ENCODE measurements around the gene KCNMA1. TPM values are rescaled to one million over a fixed set of nuclear protein-coding genes. Genes with fewer than 3 reads are reported as not detected.

KCNMA1 gene
- total RNA-seq, 1 experiment from 2014 or later: 1.8 TPM

DNA sequence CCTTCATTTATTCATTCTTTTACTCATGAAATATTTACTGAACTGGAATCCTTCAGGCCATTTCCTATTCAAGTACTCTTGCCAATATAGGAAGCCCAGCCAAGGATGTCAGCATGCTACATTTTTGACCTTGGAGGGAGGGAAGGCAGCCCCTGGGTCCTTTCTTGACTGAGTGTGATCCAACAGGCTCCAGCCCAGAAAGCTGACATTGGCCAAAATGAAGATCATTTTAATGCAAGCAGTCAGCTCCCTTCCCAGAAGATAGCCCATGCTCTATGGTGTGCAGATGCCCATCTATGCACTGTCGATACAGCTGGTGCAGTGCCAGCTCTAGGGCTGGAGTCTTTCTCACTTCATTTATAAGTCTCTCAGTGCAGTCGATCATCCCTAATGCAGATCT lies 646.0 kb downstream of the KCNMA1 start:
- Histone ChIP-seq H3K36me3 (no peaks in the 10 kb centered on the region), H3K4me3 (no peak overlapping the region), H3K27me3 (replicated peaks) (no peaks in the 10 kb centered on the region), H3K27ac (no peak overlapping the region), H3K9me3 (replicated peaks) (no peaks in the 10 kb centered on the region), H3K4me1 (replicated peaks) (no peaks in the 10 kb centered on the region)
- DNase-seq (ENCODE audit: low read depth in 1 of 2, low spot score in 2 of 2): no peak

DNA sequence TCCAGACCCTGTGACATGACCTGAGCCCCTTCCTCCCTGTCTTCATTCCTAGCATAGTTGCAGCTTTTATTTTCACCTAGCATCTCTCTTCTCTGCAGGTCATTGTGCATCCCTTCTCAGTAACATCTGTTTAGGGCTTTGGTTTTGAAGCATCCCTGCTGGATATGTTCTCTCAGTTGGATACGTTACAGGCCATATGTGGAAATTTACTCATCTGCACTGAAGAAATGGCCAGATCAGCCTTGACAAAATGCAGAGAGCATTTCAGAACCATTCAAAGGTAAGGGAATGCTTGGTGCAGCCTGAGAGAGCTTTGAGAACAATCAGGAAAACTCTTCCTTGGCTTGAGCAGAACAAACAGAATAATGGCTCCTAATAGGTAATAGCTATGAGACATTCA lies 647.0 kb downstream of the KCNMA1 start:
- no peaks in the 10 kb centered on the region for H3K9me3 ChIP-seq (replicated peaks)
- H3K27ac ChIP-seq: no peak overlapping the region
- no peaks in the 10 kb centered on the region for H3K36me3 ChIP-seq
- H3K27me3 ChIP-seq (replicated peaks): no peaks in the 10 kb centered on the region
- DNase-seq (ENCODE audit: low read depth in 1 of 2, low spot score in 2 of 2): no peak
- H3K4me3 ChIP-seq: no peak overlapping the region
- no peaks in the 10 kb centered on the region for H3K4me1 ChIP-seq (replicated peaks)

DNA sequence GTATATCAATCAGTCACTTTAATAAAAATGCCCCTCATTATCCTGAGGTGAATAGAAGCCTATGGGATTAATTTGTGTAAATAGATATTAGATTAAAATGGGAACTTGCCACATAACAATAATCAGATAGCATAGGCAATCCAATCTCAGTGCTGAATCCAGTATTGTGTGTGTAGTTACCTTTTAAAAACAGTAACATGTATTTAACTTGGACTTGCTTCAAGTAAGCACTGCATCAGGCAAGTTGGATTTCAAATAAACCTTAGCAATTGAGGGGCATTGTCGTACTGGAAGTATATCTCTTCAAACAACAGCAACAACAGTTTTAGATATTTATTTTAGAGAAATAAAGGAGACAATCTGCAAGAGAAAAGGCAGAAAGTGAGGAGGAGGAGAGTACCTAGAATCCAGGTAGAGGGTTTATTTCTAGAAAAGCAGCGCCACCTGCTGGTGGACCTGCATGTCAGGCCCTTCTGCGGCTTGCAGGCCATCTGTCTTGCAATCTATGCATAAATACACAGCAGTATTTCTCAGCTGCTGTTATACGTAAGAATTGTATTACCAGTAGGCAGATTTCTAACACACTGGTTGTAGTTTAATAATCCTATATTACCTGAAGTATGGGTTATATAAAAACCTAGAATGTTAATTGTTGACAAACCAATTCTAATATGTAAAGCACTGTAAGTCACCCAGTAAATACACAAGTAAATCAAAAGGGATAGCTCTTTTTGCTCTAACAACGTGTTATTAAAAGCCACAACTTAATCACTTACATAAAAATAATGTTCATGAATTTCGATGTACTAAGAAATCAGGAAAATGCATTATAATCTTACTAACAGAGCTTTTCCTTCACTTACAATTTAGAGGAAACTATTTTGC lies 652.8 kb downstream of the KCNMA1 start:
- Histone ChIP-seq H3K9me3 (replicated peaks) (no peaks in the 10 kb centered on the region), H3K27ac (no peak overlapping the region)

DNA sequence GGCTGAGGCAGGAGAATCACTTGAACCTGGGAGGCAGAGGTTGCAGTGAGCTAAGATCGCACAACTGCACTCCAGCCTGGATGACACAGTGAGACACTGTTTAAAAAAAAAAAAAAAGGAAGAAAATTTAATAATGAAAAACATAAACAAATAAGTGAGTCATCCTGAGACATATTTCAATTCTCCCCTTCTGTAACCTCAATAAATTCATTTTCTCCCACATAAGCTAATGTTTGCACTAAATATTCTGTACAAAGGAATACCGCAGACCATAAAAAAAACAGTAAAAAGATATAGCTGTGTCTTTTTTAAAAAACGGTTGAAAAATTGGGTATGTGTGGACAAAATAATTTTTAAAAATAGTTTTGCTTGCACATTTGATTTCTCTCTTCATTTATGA lies 654.0 kb downstream of the KCNMA1 start:
- Histone ChIP-seq H3K27ac (no peak overlapping the region), H3K4me1 (replicated peaks) (no peaks in the 10 kb centered on the region), H3K9me3 (replicated peaks) (no peaks in the 10 kb centered on the region), H3K4me3 (no peak overlapping the region), H3K27me3 (replicated peaks) (peaks cover 3% of the 10 kb centered on the region; the same call in 1 of the 2 replicates), H3K36me3 (no peaks in the 10 kb centered on the region)
- DNase-seq (ENCODE audit: low read depth in 1 of 2, low spot score in 2 of 2): no peak

More for the DNA sequence above, 652.8 kb downstream of the KCNMA1 start:
- H3K36me3 ChIP-seq: no peaks in the 10 kb centered on the region
- H3K4me1 ChIP-seq (replicated peaks): no peaks in the 10 kb centered on the region
- H3K4me3 ChIP-seq: no peak overlapping the region
- H3K27me3 ChIP-seq (replicated peaks): peaks cover 3% of the 10 kb centered on the region; the same call in 1 of the 2 replicates
- peak; percentile 52 to 55 for DNase-seq (ENCODE audit: low read depth in 1 of 2, low spot score in 2 of 2)

DNA sequence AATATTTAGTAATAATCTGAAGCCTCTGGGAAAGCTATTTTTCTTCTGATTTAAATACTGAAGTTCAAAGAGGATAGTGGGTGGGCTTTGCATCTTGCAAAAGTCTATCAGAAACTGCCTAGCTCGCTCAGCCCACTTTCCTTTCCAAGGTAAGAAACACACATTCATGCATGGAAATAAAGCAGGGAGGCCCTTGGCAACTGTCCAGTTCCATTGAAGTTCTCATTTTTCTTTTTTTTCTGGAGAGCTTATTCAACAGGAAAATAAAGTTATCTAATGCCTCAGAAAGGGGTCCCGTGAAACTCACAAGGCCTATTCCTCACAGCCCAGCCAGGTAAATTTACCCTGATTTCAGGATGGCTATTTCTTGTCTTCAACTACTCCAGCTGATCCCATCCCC lies 654.9 kb downstream of the KCNMA1 start:
- peaks cover 3% of the 10 kb centered on the region; the same call in 1 of the 2 replicates for H3K27me3 ChIP-seq (replicated peaks)
- no peaks in the 10 kb centered on the region for H3K9me3 ChIP-seq (replicated peaks)
- DNase-seq (ENCODE audit: low read depth in 1 of 2, low spot score in 2 of 2): no peak
- H3K4me1 ChIP-seq (replicated peaks): no peaks in the 10 kb centered on the region
- no peak overlapping the region for H3K4me3 ChIP-seq
- no peaks in the 10 kb centered on the region for H3K36me3 ChIP-seq
- no peak overlapping the region for H3K27ac ChIP-seq

DNA sequence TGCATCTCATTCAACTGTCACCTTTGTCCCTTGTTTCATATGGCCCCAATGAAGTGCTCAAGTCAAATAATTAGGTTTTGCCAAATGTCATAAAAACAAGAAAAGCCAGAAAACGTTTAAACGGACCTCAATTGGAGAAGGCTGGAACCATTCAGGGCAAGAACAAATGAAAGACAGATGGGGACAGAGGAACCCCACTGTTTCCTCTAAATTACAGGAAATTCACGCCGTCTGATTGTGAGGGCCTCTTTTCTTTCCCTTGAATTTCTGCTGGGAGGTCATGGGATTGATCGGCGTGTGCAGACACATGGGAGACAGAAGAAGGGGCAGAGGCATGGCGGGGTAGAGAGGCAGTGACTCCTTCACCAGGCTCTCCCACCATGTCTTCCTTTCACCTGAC lies 656.4 kb downstream of the KCNMA1 start:
- Histone ChIP-seq H3K4me1 (replicated peaks) (no peaks in the 10 kb centered on the region), H3K9me3 (replicated peaks) (no peaks in the 10 kb centered on the region), H3K27me3 (replicated peaks) (peaks cover 3% of the 10 kb centered on the region; the same call in 1 of the 2 replicates), H3K4me3 (no peak overlapping the region), H3K36me3 (no peaks in the 10 kb centered on the region), H3K27ac (no peak overlapping the region)
- no peak for DNase-seq (ENCODE audit: low read depth in 1 of 2, low spot score in 2 of 2)

DNA sequence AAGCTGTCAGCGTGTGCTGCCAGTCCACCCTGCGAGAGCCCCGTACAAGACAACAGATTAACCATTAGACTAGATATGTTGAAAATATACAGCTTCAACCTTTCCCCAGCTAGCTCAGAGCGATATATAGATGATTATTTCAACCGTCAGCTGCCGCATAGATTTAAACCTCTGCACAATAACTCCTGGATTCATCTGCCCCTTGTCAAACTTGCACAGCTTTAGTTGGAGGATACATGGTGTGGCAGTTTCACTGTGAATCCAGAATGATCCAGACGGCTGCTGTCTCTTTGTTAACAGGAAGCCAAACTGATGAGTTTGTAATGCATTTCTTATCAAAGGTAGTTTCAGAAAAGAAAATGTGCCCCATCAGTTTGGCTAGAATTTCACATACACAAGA lies 659.7 kb downstream of the KCNMA1 start:
- H3K4me1 ChIP-seq (replicated peaks): no peaks in the 10 kb centered on the region
- no peaks in the 10 kb centered on the region for H3K9me3 ChIP-seq (replicated peaks)
- H3K4me3 ChIP-seq: no peak overlapping the region
- DNase-seq (ENCODE audit: low read depth in 1 of 2, low spot score in 2 of 2): no peak
- H3K36me3 ChIP-seq: no peaks in the 10 kb centered on the region
- H3K27me3 ChIP-seq (replicated peaks): no peaks in the 10 kb centered on the region
- H3K27ac ChIP-seq: no peak overlapping the region

DNA sequence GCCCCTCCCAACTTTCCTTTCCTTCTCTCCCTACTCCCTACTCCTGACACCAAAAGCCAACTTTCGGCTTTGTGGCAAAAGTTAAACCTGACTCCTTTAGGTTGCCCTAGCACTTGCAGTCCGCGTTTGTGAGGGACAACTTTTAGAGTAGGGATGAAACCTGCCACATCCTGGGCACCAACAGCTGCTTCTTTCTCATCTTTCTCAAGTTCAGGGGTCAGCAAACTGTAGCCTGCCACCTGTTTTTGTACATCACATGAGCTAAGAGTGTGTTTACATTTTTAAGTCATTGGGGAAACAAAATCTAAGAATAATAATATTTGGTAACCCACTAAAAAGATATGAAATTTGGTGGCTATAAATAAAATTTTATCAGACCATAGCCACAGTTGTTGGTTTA lies 660.6 kb downstream of the KCNMA1 start:
- Histone ChIP-seq H3K4me3 (no peak overlapping the region), H3K36me3 (no peaks in the 10 kb centered on the region), H3K27me3 (replicated peaks) (0 out of 2 replicates have a peak, but pooled peaks cover 2% of the 10 kb centered on the region), H3K27ac (no peak overlapping the region), H3K4me1 (replicated peaks) (no peaks in the 10 kb centered on the region), H3K9me3 (replicated peaks) (no peaks in the 10 kb centered on the region)
- DNase-seq (ENCODE audit: low read depth in 1 of 2, low spot score in 2 of 2): no peak

- no peak for DNase-seq (ENCODE audit: low read depth in 1 of 2, low spot score in 2 of 2)
- H3K27ac ChIP-seq: no peak overlapping the region
- H3K36me3 ChIP-seq: no peaks in the 10 kb centered on the region
- H3K27me3 ChIP-seq (replicated peaks): 0 out of 2 replicates have a peak, but pooled peaks cover 2% of the 10 kb centered on the region
- no peak overlapping the region for H3K4me3 ChIP-seq
- no peaks in the 10 kb centered on the region for H3K9me3 ChIP-seq (replicated peaks)
- H3K4me1 ChIP-seq (replicated peaks): no peaks in the 10 kb centered on the region
Measured at GRCh38 chr10:76976142-76976541, 661.5 kb downstream of the KCNMA1 start.

DNA sequence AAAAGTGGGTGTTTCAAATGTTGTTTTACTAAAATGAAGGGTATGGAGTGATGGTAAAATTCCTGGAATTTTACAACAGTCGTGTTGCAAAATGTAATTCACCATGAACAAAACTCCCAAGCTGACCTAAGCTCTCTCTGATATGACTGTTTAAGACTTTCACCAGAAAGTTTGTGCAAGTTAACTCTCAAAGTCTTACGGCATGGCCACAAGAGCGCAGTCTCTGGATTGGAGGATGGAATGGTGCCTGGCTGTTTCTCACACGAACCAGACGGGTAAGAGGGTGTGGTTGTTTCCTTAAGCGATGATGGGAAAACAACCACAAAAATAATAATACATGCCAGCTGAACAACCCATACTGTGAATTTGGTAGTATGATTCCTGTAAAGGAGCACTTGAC lies 662.5 kb downstream of the KCNMA1 start:
- H3K36me3 ChIP-seq: no peaks in the 10 kb centered on the region
- no peak overlapping the region for H3K4me3 ChIP-seq
- H3K27me3 ChIP-seq (replicated peaks): 0 out of 2 replicates have a peak, but pooled peaks cover 2% of the 10 kb centered on the region
- no peaks in the 10 kb centered on the region for H3K4me1 ChIP-seq (replicated peaks)
- no peak overlapping the region for H3K27ac ChIP-seq
- H3K9me3 ChIP-seq (replicated peaks): no peaks in the 10 kb centered on the region
- DNase-seq (ENCODE audit: low read depth in 1 of 2, low spot score in 2 of 2): no peak

DNA sequence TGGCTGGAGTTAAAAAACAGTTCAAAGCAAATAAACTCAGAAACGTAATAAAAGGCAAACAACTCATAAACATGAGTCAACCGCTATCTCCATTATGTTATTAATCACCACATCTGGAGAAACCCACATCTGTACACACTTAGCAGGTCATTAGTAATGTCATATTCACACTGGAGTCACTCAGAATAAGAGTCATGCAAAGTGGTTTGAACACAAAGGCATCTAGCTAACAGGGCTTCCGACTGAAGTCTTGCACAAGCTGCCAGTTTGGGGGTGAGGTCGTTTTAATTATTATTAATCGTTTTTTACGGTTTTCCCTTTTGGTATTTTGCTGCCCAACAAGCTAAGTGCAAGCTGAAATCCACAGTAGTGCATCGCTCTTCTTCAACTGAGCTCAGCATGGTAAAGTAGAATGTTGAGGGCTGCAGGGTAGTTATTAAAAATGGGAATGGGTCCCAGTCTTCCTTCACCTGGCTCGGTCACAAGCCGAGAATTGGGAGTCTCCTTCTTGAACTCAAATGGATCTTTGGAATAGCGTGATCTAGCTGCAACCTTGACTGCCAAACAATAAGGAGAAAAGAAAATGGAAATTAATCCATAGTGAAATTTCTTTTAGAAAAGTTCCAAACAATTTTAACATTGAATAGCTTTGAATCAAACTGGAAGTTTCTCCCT lies 663.5 kb downstream of the KCNMA1 start:
- H3K4me1 ChIP-seq (replicated peaks): no peaks in the 10 kb centered on the region
- no peaks in the 10 kb centered on the region for H3K36me3 ChIP-seq
- DNase-seq (ENCODE audit: low read depth in 1 of 2, low spot score in 2 of 2): no peak
- no peaks in the 10 kb centered on the region for H3K9me3 ChIP-seq (replicated peaks)
- H3K4me3 ChIP-seq: no peak overlapping the region
- no peak overlapping the region for H3K27ac ChIP-seq
- H3K27me3 ChIP-seq (replicated peaks): 0 out of 2 replicates have a peak, but pooled peaks cover 2% of the 10 kb centered on the region

GRCh38 chr10:76973091-76974016 lies 664.3 kb downstream of the KCNMA1 start:
- no peaks in the 10 kb centered on the region for H3K4me1 ChIP-seq (replicated peaks)
- no peak overlapping the region for H3K27ac ChIP-seq
- no peak overlapping the region for H3K4me3 ChIP-seq
- no peaks in the 10 kb centered on the region for H3K36me3 ChIP-seq
- H3K9me3 ChIP-seq (replicated peaks): no peaks in the 10 kb centered on the region
- DNase-seq (ENCODE audit: low read depth in 1 of 2, low spot score in 2 of 2): no peak
- peaks cover 2% of the 10 kb centered on the region; the same call in 1 of the 2 replicates for H3K27me3 ChIP-seq (replicated peaks)

GRCh38 chr10:76972541-76972940 lies 665.1 kb downstream of the KCNMA1 start:
- H3K27ac ChIP-seq: no peak overlapping the region

More at GRCh38 chr10:76972541-76972940, 665.1 kb downstream of the KCNMA1 start:
- no peak for DNase-seq (ENCODE audit: low read depth in 1 of 2, low spot score in 2 of 2)
- no peaks in the 10 kb centered on the region for H3K9me3 ChIP-seq (replicated peaks)
- no peaks in the 10 kb centered on the region for H3K4me1 ChIP-seq (replicated peaks)
- no peaks in the 10 kb centered on the region for H3K36me3 ChIP-seq
- H3K27me3 ChIP-seq (replicated peaks): peaks cover 2% of the 10 kb centered on the region; the same call in 1 of the 2 replicates
- no peak overlapping the region for H3K4me3 ChIP-seq

Measured in SJSA1 (cell line).